Psoas muscle (tissue), 8 donors: Measurements from ENCODE around the gene EML5. TPM values are rescaled to one million over a fixed set of nuclear protein-coding genes. Genes with fewer than 3 reads are reported as not detected.

Experiments used
- ATAC-seq, 4 donors: fragments of 200-7000 bp; cut with Tn5 transposase; one replicate each; pipeline ENCODE4 v1.9.1; 2020; ENCODE audit warnings: moderate library complexity in 3 of 4, mild to moderate bottlenecking in 2 of 4
- DNase-seq, 2 donors: peaks; one replicate each; pipeline ENCODE4 v3.0.0-alpha.2; 2020
- H3K27ac ChIP-seq: fragments of 200-600 bp; one replicate; pipeline ENCODE4 v1.8.0; 2022
- H3K27me3 ChIP-seq, 3 donors: fragments of 200-600 bp in 1 of 3; one replicate each; pipeline versions ENCODE4 v1.6.1 to v1.8.0; 2013 to 2022; ENCODE audit warnings: low read length in 2 of 3, mild to moderate bottlenecking in 2 of 3, moderate library complexity in 1 of 3; ENCODE audit not compliant: insufficient read depth in 3 of 3
- H3K36me3 ChIP-seq, 2 donors: fragments of 200-600 bp in 1 of 2; one replicate each; pipeline versions ENCODE4 v1.6.1 to v1.8.0; 2013 to 2022; ENCODE audit warnings: low read depth in 1 of 2, mild to moderate bottlenecking in 1 of 2, moderate library complexity in 1 of 2; ENCODE audit not compliant: insufficient read depth in 1 of 2
- H3K4me1 ChIP-seq: fragments of 200-600 bp; one replicate; pipeline ENCODE4 v1.8.0; 2022
- H3K4me3 ChIP-seq: fragments of 200-600 bp; one replicate; pipeline ENCODE4 v1.8.0; 2022; ENCODE audit warnings: mild to moderate bottlenecking
- H3K9me3 ChIP-seq: fragments of 200-600 bp; one replicate; pipeline ENCODE4 v1.8.0; 2022
- whole genome bisulfite sequencing, 3 donors: extraction: QIAGEN DNeasy Blood & Tissue Kit; methylation state at CpG; one replicate each; pipeline versions ENCODE4 v1.1.6 to v1.1.7; 2013; 5-methylcytosine and 5-hydroxymethylcytosine counted together
- intact Hi-C, 2 donors: fragments of 100-400 bp; cut with DNase I; formaldehyde crosslinking; loops; one replicate each; pipeline versions ENCODE4 v1.11.0 to v1.14.2; 2022
- polyA plus RNA-seq, 3 donors: library from polyadenylated mRNA; stranded (reverse); fragments of 200-250 nt; gene quantifications; one replicate each; pipeline ENCODE4 v1.2.3, GENCODE V29; 2013
- total RNA-seq, 4 donors: library from RNA; stranded (reverse); fragmentation: NEBNext Ultra II Directional in 2 of 4; extraction: Animal tissue kit (Norgen Biotek cat#: 25700) in 2 of 4; gene quantifications; one replicate each; pipeline versions ENCODE4 v1.2.1 to v1.2.4, GENCODE V29; 2021 to 2023
- TF ChIP-seq, protein P1 (sequence below): fragments of 200-600 bp; IDR thresholded peaks from one replicate; pipeline ENCODE4 v1.8.0; 2022; ENCODE audit warnings: antibody characterized with exemption
- donor health status: healthy with polysubstance abuse.
- donor health status: DM: no; HTN: no; CAD: no; lungs with moderate emphysema.
- donor health status: Bipolar disorder and iron deficiency.
- donor health status: healthy.
- donor health status: DM: yes; HTN: yes; CAD: no.
- donor health status: DM: no; HTN: no; CAD: no.
- donor health status: DM: no; HTN: no; CAD: no.
- donor health status: DM: yes; HTN: yes; CAD: no.

EML5 gene
- total and polyA plus RNA-seq, 7 donors, result 0.04 to 0.24 (median 0.17) TPM

DNA sequence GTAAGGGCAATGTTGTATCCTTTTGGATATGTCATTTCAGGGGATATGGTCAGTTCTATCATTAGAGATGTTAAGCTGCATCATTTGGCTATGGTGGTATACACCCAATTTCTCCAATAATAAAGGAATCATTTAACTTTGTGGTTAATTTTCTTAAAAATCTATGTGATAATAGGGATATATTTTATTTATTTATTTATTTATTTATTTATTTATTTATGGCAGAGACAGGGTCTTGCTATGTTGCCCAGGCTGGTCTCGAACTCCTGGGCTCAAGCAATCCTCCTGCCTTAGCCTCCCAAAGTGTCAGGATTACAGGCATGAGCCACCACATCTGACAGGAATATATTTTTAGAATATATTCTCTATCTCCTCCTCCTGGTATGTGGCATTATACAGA, 85.7 kb downstream of the EML5 start:
- WGBS, 3 donors, result 95 to 97% (median 96%) methylated on average over 1 of the region's 1 CpG
- H3K9me3 ChIP-seq, result no peaks in the 10 kb centered on the region
- H3K27ac ChIP-seq, result no peak overlapping the region
- intact Hi-C loops, result no loop called here
- DNase-seq (no peak), ATAC-seq (no peak)
- H3K4me3 ChIP-seq, result no peak overlapping the region
- no peaks in the 10 kb centered on the region for H3K4me1 ChIP-seq
- no peaks in the 10 kb centered on the region for H3K27me3 ChIP-seq
- TF ChIP-seq, protein P1, sequence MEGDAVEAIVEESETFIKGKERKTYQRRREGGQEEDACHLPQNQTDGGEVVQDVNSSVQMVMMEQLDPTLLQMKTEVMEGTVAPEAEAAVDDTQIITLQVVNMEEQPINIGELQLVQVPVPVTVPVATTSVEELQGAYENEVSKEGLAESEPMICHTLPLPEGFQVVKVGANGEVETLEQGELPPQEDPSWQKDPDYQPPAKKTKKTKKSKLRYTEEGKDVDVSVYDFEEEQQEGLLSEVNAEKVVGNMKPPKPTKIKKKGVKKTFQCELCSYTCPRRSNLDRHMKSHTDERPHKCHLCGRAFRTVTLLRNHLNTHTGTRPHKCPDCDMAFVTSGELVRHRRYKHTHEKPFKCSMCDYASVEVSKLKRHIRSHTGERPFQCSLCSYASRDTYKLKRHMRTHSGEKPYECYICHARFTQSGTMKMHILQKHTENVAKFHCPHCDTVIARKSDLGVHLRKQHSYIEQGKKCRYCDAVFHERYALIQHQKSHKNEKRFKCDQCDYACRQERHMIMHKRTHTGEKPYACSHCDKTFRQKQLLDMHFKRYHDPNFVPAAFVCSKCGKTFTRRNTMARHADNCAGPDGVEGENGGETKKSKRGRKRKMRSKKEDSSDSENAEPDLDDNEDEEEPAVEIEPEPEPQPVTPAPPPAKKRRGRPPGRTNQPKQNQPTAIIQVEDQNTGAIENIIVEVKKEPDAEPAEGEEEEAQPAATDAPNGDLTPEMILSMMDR, result no peak
- H3K36me3 ChIP-seq, result no peaks in the 10 kb centered on the region

DNA sequence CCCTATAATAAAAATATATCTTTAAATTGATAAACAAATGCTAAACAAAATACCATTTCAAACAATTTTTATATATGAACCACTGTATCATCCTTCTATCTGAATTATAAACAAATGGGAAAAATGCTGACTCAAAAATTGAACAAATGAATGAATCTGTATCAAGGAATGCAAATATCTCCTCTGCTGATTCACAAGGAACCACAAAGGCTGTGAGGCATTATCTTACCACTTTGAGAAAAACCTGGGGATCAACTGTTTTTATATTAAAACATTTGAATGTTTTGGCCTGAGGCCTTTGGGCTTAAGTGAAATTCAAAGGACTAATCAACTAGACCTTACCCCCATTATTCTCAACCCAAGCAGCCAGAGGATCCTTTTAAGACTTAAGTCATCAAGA, 86.3 kb downstream of the EML5 start:
- no peaks in the 10 kb centered on the region for H3K27me3 ChIP-seq
- H3K27ac ChIP-seq, result no peak overlapping the region
- no peaks in the 10 kb centered on the region for H3K36me3 ChIP-seq
- ATAC-seq (no peak), DNase-seq (no peak)
- H3K4me3 ChIP-seq, result no peak overlapping the region
- TF ChIP-seq, protein P1, result no peak
- H3K9me3 ChIP-seq, result no peaks in the 10 kb centered on the region
- no peaks in the 10 kb centered on the region for H3K4me1 ChIP-seq
- intact Hi-C loops, result no loop called here

DNA sequence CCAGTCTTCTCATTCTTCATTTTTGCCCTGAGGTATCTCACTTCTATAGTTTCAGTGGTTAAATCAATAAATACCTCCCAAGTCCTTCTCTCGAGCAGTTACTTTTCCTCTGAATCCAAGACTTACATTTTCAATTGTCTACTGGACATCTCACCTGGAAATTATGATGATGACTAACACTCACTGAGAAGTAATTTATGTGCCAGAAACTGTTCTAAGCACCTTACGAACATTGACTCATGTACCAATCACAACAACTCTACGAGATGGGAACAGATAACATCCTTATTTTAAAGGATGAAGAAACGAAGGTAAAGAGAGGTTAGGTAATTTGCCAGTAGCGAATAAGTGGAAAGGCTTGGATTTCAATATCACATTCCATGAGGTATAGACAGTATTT, 94.1 kb downstream of the EML5 start:
- H3K4me3 ChIP-seq, result no peak overlapping the region
- intact Hi-C loops, result no loop called here
- H3K9me3 ChIP-seq, result no peaks in the 10 kb centered on the region
- H3K27ac ChIP-seq, result no peak overlapping the region
- DNase-seq, result no peak
- no peaks in the 10 kb centered on the region for H3K27me3 ChIP-seq
- TF ChIP-seq, protein P1, result no peak
- ATAC-seq, result no peak
- H3K36me3 ChIP-seq, result no peaks in the 10 kb centered on the region
- H3K4me1 ChIP-seq, result no peaks in the 10 kb centered on the region
- WGBS, 3 donors, result 87 to 88% (median 87%) methylated on average over 5 of the region's 5 CpGs

DNA sequence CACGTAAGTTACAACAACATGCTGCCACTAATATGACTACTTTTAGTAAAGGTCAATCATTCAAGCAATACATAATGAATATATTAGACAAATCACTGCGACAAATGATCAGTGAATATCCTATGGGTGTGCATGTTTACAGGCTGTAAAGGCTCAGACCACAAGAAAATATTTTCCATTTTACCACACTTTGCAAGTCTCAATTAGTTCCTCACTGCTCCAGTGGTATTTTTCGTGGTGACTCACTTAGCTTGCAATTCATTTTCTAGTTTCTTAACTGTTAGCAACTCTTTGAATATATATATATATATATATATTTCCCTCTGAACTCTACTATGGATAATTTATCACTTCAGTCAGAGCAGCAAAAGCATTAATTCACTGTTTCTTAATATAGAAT, 96.9 kb downstream of the EML5 start:
- TF ChIP-seq, protein P1, result no peak
- WGBS, 3 donors, result 72 to 78% (median 73%) methylated on average over 3 of the region's 3 CpGs
- no peak overlapping the region for H3K27ac ChIP-seq
- no peaks in the 10 kb centered on the region for H3K27me3 ChIP-seq
- no peak for ATAC-seq
- intact Hi-C loops, result no loop called here
- H3K9me3 ChIP-seq, result no peaks in the 10 kb centered on the region
- H3K36me3 ChIP-seq, result no peaks in the 10 kb centered on the region
- no peak overlapping the region for H3K4me3 ChIP-seq
- H3K4me1 ChIP-seq, result no peaks in the 10 kb centered on the region
- DNase-seq, result no peak

DNA sequence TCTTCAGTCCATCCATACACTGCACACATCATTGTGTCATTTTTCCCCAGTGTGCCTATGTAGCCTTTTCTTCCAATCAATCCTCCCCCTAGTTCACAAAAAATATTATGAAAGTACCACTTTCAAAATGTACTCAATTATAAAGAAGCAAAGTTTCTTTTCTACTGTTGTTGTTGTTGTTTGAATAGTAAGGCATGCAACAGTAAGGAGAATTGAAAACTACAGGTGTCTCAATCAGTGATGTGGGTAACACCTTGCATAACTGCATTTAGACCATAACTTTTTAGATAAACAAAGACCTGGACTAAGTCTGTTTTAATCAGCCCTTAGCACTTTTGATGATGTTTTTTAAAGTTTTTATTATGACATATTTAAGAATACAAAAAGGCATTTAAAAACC, 104.4 kb downstream of the EML5 start:
- Histone ChIP-seq H3K36me3 (no peaks in the 10 kb centered on the region), H3K4me1 (no peaks in the 10 kb centered on the region)
- intact Hi-C loops, result no loop called here

More for the DNA sequence above, 104.4 kb downstream of the EML5 start:
- Histone ChIP-seq H3K27me3 (no peaks in the 10 kb centered on the region), H3K4me3 (no peak overlapping the region), H3K27ac (no peak overlapping the region), H3K9me3 (no peaks in the 10 kb centered on the region)
- no peak for DNase-seq
- TF ChIP-seq, protein P1, result no peak
- no peak for ATAC-seq
